NCI-H82 (cell line): ENCODE results near the gene TMEM208.

Experiments used
- DNase-seq: peaks from one replicate; lab custom pipeline; 2025; lab: John Stamatoyannopoulos, UW

The TMEM208 gene

DNA sequence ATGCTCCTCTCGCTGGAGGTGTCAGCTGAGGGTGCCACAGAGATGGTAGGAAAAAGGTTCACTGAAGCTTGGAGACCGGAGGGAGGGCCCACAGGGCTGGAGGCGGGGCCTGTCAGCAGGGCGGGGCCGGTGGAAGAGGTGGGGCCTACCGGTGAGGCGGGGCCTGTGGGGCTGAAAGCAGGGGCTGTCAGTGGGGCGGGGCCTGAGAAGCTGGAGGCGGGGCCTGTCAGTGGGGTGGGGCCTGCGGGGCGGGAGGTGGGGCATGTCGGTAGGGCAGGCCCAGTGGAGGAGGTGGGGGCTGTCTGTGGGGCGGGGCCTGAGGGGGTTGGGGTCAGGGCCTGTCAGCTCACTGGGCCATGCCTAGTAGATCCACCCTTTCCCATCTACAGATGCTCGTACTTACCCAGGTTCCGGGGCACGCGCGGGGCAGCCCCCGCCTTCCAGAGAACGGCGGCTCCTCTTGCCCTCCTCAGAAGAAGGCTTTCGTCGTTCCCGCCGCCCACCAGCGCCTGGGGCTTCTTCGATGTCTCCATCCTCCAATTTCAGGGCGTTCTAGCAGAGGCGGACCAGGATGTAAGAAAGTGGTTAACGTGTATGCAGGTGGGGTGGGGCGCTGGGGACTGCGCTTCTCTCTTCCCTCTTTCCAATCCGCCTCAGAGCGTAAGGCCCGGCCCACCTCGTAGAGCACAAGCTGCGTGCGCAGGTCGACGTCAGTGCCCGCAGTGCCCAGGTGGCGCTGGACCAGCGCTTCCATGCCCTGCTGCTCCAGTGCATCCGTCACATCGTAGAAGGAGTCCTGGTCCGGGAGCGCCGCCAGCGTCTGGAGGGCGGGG is 9.8 kb downstream of the TMEM208 start:
- peak; percentile 77 for DNase-seq

DNA sequence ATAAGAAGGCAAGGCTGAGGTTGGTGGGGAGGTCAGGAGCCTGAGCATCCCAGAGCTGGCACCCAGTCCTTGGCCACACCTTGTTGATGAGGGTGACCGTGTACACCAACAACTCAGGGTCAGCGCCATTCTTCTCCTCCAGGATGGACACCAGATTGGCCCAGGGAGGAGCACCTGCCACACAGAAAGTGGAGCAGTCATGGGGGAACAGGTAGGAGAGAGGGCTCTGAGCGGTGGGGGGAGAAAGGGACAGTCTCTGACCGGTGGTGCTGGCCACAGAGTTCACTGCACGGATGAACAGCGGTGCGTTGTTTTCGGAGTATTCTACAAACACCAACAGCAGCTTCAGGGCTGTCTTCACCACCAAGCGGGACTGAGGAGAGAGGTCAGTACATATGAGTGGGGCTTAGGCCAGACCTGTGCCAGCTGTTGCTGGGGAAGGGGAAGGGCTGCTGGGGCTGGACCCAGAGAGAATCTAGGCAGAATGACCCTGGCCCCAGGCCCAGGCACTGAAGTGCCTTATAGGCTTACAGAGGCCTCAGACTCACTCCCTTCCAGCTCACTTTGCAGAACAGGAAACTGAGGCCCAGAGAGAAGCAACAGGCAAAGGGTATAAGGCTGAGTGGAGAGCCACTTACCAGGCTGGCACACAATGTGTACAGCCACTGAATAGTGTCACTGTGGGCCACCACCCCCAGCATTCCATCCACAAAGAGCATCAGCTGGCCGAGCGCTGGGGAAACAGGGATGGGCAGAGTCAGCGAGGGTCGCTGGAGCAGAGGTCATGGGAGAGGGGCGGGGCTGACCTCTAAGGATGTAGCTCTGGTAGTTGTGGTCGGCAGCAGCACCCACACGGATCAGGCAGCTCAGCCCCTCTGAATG is 10.7 kb downstream of the TMEM208 start:
- DNase-seq = no peak

DNA sequence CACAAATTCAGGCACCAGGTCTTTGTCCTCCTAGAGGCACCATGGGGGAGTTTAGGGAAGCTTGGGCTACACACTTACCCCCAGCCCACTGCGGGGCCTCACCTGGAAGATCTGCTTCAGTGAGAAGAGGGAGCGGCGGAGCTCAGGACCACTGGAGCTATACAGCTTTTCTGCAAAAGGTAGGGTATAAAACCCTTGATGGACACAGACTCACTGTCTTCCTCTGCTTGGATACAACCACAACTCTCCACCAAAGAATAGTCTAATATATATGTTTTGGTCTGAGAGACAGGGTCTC is 11.3 kb downstream of the TMEM208 start:
- DNase-seq = no peak

DNA sequence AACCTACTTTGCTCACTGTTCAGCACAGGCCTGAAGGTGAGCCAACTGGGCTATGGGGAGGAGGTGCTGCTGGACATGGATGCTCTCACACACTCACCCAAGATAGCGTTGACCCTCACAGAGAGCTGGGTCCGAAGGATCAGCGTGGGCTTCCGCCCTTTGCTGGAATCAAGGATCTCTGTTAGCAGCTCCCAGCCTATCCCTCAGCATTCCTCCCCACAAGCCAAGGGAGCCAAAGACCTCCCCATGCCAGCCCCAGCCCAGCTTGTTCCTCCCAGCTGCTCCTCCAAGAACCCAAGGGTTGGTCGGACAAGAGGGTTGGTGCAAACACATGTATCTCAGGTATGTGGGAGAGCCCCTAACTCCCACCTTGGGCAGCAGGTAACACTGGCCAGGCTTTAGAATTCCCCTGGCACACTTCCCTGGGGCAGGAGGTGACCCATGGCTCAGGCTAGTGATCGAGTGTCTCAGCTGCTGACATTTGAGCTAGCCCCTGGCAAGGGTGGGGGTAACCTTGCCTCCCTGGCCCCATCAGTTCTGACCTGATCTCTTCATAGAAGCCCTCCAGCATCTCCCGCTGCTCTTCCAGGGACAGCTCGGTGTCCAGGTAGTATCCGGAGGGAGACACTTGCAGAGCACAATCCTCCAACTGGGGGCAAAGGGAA is 12.0 kb downstream of the TMEM208 start:
- DNase-seq = no peak

DNA sequence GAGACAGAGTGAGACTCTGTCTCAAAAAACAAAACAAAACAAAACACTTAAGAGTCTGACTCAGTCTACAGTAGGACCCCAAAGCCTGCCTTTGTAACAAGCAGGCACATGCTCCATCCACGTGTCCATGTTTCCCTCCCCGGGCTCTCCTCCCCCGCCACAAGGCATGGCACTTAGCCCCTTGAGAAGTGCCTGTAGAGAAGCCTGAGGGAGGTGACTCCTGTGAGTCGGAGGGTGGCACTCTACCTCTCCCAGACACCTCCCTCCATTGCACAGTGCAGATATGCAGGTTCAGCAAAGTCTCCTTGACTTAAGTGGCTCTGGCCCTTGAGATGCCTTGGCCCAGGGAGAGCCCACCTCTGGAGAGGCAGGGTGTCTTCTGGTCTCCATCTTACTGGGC is 13.6 kb downstream of the TMEM208 start:
- DNase-seq = no peak

DNA sequence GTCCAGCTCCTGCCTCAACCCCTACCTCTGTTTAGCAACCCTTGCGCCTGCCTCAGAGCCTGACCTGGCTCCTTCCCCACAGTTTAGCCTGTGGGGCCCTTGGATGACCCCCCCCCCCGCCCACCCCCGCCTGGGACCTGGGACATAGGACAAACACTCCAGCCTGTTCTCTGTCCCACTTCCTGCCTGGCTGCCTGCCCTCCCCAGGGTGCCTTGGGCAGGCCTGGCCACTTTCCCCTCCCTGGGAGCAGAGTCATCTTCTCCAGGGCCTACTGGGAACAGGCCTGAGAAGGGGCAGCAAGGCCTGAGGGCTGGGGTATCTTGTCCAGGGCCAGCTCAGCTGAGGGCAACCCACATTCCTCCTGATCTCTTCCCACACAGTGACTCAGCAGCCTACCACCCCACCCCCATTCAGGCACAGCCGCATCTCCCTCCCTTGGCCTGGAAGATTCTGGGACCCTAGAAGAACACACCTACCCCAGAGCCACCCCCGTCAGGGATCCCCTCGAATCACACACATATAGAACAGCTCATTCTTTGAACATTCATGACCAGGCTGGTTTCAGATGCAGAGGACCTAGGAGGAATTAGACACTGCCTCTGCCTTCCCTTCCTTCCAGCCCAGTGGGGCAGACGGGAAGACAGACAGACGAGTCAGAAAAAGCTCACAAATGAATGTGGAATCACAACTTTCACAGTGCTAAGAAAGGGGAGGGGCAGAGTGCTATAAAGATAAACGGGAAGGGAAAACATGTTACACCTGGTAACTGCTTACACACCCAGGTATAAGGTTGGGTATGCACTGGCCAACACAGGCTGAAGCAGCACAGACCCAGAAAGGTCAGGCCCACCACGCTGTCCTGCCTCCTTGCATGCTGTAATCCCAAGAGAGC is 14.3 kb downstream of the TMEM208 start:
- no peak for DNase-seq

DNA sequence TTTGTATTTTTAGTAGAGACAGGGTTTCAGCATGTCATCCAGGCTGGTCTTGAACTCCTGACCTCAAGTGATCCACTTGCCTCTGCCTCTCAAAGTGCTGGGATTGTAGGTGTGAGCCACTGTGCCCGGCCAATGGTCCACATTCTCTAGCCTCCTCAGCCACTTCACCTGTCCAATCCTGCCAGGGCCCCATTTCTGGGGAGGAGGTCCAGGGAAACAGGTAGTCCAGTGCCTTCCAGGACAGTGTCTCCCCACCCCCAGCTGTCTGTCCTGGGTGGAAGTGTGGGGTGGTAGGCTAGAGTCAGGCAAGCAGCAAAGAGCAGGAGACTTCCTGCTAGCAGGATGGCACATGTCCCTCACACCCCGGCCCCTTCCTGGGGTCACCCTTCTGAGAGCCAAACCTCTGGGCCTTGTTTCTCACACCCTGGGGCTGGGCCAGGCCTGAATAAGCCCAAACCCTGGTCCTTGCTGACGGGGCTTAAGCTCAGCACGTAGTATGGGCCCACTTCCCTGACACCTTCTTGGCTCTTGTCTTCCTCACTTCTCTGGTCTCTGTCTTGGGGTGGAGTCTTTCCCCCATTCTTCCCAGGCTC is 15.3 kb downstream of the TMEM208 start:
- no peak for DNase-seq

DNA sequence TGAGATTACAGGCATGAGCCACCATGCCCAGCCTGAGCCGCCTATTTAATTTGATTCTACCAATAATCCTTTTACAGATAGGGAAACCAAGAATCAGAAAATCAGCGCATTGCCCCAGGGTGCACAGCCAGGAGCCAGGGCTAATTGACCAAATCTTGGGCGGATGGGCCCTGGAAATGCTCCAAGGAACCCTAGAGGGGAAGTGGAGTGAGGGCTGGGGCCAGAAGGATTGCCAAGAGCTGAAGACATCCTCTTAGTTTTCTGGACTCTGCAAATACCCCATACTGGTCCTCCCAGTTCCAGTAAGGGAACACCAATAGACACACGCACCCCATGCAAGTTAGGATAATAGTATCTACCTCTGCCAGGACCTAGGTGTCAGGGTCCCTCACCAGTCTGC is 16.6 kb downstream of the TMEM208 start:
- DNase-seq = peak; percentile 14

DNA sequence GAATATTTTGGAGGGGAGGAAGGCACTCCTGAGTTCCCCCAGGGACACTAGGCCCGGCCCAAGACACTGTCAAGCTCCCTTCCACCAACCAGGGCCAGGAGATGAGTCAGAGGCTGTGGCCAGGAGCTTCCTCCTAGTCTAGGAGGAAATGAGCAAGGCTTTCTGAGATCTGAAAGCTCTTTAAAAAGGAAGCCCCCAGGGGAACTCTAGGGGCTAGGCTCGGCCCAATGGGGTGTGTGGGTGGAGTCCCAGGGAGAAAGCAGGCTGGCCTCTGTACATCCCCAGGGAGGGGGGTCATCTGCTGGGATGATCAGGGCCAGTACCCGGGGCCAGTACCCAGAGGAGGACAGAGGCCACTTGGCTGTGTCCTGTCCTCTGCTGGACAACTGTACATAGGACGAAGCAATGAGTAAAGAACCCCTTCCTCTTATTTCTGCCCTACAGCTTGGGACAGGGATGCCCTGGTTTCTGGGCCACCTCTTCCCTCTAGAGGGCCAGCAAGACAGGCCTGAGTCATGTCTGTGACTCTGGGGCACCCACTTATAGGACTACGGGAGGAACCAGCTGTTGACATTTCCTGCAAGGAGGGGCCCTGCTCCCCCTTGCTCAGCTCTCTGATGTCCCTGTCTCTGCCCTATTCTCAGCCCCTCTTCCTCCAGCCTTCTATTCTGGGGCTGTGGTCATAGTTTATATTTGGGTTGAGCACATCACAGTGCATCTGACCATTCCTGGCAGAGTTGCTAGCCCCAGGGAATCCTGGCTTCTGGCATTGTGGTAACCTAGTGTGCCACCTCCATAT is 17.7 kb downstream of the TMEM208 start:
- DNase-seq = peak; percentile 32

DNA sequence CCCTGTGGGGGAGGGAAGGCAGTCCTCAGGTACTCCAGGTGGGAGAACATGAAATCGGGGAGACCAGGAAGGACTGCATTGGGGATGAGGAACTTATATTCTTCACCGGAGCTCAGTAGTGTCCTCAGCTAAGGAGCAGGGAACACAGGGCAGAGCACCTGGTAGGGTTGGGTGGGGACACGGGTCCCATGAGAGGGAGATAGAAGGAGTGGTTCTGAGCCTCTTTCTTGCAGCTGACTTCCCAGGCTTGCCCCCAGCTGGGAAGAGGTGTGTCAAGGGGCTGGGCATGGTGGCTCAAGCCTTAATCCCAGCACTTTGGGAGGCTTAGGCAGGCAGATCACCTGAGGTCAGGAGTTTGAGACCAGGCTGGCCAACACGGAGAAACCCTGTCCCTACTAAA is 18.3 kb downstream of the TMEM208 start:
- peak; percentile 82 for DNase-seq

DNA sequence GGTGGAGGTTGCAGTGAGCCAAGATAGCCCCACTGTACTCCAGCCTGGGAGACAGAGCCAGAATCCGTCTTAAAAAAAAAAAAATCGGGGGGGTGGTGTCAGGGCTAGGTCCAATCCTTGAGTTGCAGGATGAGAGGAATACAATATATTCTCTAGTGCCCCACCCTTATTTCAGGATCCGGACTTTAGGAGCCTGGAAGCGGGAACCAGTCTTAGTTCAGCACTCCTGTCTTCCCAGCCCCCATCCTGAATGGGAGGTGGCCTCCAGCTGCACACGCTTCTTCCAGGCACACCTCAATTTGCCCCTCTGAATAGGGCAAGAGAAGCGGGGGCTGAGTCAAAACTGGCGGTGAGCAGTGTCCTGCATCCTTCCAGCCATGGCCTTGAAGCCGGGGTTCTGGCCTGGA is 18.7 kb downstream of the TMEM208 start:
- DNase-seq = no peak

DNA sequence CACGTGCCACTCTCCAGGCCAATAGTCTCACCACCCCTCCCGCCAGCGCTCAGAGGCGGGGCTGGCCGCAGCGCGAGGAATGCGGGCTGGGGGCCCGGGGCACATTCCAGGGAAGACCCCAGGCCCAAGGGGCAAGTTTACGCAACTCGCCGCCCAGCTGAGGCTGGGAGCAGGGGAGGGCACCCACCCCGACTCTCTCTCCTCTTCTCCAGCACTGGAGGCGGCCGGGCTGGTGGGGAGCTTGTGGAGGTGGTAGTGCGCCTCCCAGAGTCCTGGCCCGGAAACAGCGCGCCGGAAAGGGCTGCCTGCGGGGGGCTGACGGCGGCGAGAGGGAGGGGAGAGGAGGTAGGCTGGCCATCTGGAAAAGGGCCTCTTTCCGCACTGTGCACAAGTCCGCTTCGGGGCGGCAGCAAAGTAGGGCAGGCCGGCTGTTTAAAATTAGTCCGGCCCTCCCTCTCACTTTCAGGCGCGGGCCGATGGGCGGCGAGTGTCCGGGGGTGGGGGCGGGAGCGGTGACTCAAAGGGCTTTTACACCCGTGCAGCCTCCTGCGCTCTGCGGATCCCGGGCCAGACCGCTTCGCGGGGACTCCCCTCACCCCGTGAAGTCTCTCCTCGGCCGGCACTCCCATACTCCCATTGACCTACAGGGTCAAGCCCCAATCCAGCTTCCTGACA is 19.3 kb downstream of the TMEM208 start:
- peak; percentile 89 for DNase-seq

DNA sequence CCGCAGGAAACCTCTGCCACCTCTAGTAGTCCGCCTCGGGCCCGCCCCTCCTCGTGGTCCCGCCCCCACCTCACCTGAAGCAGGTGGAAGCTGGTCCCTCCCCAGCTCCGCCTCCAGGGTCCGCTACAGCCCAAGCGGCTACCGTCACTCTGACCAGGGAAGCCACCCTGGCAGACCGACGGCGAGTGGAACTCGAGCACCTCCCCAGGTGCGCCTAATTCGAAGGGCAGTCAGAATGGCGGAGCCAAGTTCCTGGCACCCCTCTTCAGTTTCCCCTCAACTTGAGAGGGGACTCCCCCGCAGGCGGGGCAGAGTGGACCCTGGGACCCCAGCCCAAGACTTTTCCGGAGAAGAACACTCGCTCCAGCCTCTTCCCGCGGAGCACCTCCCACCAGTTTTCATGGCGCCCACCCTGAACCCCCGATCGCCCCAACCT is 19.8 kb downstream of the TMEM208 start:
- DNase-seq = peak; percentile 48

DNA sequence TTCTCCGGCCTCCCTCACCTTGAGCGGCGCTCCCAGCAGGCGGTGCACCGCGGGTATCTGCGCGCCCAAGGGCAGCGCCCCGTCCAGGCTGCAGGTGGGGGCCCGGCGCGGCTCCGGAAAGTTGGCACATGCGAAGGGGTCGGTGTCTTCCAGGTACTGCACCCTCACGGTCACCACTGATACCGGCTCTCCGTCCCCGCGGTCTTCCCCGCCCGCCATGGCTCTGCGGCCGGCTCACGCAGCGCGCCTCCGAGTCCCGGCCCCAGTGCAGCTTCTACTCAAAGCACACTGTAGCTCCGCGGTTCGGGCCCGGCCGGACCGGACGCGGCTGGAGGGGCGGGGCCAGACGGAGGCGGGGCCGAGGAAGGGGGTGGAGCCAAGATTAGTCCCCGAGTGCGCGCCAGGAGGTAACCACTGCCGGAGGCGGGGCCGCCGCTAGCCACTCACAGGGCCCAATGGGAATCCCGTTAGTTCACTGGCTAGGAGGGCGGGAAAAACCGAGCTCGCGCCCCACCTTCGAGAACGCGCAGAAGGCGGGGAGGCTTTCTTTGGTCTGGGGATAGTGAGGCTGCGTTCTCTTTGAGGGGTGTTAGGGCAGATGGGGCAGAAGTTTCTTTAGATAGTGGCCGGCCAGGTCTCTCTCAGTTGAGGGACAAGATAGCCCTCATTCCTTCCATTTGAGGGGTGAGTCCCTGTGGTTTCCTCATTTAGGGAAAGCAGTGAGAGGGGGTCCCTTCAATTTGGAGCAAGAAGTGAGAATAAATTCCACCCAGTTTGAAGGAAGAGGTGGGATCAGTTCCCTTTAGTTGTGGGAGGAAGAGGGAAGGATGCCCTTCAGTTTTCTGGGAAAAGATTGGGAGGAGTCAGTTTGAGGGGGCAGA is 20.5 kb downstream of the TMEM208 start, which contains the start of gene FHOD1:
Gene FHOD1 (minus strand): TSS at position 290 of the 881 bp plus-strand sequence. CDS start 71 bp downstream, at position 219.
- peak; percentile 97 for DNase-seq

DNA sequence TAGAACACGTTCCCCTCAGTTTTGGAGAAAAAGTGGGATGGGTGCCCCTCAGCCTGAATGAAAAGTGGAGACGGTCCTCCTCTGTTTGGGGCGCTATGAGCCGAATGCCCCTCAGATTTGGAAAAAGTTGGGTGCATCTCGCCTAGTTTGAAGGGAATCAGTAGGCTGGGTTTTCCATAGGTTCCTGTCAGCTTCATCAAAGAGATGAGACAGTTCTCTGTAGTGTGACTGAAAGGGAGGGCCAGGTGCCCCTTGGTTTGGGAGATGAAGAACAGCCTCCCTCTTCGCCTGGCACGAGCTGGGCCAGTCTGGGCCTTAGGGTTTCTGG is 21.1 kb downstream of the TMEM208 start:
- DNase-seq = peak; percentile 41

DNA sequence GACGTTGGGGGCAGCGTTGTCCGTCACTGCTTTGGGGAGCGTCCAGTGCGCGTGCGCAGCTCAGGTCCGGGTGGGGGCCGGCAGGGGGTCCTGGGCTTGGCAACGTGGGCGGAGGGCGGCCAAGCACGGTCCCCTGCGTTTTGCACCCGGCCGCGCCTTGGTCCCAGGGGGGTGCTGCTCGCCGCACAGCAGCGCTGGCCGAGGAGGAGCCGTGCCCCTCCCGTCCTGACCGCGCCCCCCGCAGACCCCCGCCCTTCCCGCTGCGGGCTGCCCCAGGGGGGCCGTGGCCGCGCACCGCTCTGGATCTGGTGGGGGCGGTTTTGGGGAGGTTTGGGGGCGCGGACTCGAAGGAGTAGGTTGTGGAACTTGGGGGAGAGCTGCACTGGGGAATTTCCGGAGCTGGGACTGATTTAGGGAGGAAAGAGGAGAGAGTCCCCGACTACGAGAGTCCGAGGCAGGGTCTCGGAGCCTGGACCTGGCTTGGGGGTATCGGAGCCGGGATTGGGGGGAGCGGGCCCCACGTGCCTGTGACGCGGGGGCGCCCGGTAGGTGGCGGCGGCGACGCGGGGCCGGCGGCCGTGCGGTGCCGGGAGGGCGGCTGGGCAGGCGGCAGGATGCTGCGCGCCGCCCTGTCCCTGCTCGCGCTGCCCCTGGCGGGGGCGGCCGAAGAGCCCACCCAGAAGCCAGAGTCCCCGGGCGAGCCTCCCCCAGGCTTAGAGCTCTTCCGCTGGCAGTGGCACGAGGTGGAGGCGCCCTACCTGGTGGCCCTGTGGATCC is 21.7 kb downstream of the TMEM208 start, which contains the start of gene SLC9A5:
Gene SLC9A5 (plus strand): TSS at position 579 of the 777 bp plus-strand sequence. CDS start 36 bp downstream, at position 615.
- DNase-seq = peak; percentile 52

DNA sequence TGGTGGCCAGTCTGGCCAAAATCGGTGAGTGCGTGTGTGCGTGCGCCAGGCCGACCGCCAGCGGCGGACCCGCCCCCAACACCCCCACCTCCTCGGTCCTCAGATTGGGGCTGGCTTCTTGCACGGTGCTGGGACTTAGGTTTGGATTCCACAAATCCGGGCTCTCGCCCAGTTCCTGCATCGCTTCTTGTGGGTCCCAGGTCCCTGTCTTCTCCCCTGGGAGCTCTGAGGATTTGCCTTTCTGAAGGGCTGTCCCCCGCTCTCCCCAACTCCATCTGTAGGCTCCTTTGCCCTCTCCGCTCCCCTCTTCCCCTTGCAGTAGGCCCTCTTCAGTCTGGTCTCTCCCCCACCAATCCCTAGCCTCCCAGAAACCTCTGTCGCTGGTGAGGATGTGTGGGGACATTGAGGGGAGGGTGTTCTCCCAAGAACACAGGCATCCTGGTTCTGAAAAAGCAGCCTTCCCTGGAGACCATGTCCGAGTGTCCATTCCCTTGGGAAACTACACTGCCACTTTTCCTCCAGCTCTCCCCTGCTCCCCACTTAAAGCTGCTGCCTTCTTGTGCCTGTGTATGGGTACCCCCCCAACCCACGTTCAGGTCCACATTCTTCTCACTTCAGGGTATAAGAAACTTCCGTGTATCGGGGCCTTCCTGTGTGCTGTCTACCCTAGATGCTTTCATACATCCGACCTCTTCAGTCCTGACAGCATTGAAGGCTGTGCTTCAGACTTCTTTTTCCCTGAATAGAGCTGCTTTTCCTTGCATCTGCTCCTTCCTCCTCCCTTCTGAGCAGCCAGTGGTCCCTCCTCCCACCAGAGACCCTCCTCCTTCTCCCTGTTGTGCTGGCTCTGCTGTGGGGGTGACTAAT is 22.5 kb downstream of the TMEM208 start:
- DNase-seq = no peak
